ENCODE measurements around the gene TEX26. TPM values are rescaled to one million over a fixed set of nuclear protein-coding genes. Genes with fewer than 3 reads are reported as not detected.

TEX26 gene
- total and polyA plus RNA-seq, 10 of the 15 experiments (the other 5 are each of a cell fraction or from before 2014, with no cell fraction given): not detected

GRCh38 chr13:31010296-31010695 lies 77.8 kb downstream of the TEX26 start:
- Histone ChIP-seq H3K9me3 (replicated peaks; ENCODE audit: control insufficient read depth, insufficient read depth, low read length) (no peaks in the 10 kb centered on the region), H3K4me3 (no peak overlapping the region), H3K79me2 (ENCODE audit: control insufficient read depth, insufficient read depth, low read length) (no peaks in the 10 kb centered on the region), H4K20me1 (ENCODE audit: control insufficient read depth, insufficient read depth) (no peaks in the 10 kb centered on the region), H3K36me3 (ENCODE audit: control insufficient read depth in 2 of 2, insufficient read depth in 2 of 2, low read length in 1 of 2) (no peaks in the 10 kb centered on the region), H3K4me1 (ENCODE audit: control insufficient read depth, insufficient read depth, low read length) (peaks cover 14% of the 10 kb centered on the region), H3K4me2 (ENCODE audit: control insufficient read depth, insufficient read depth) (no peak overlapping the region), H3K27me3 (replicated peaks in 1 of 2; ENCODE audit: control insufficient read depth in 2 of 2, insufficient read depth in 2 of 2, low read length in 1 of 2) (no peaks in the 10 kb centered on the region), H3K27ac (ENCODE audit: control insufficient read depth, insufficient read depth) (no peak overlapping the region), H2AFZ (ENCODE audit: control insufficient read depth, low read depth, low read length) (no peak overlapping the region), H3K9ac (ENCODE audit: control insufficient read depth, insufficient read depth, low read length) (no peak overlapping the region)
- ChIA-PET CTCF (interaction anchor here (2.6 to 5.1 kb wide), 2 partner anchors 31 to 34 kb away, joined by 11 to 16 read pairs; no protein-coding TSS in a partner anchor), POLR2A (interaction anchor here (1.0 kb wide), 1 partner anchor 34 kb away, joined by 3 read pairs; no protein-coding TSS in a partner anchor), SMC1A (ENCODE audit: uncharacterized antibody, unreplicated experiment) (interaction anchor here (0.7 kb wide), 1 partner anchor 41 kb away, joined by 3 read pairs; no protein-coding TSS in a partner anchor), RAD21 (ENCODE audit: unreplicated experiment) (no interaction called here)
- no TSS peak for BruUV-seq (replicated peaks)
- intact Hi-C loops (cut with micrococcal nuclease; ENCODE audit: unreplicated experiment): loop anchor here (2.0 kb wide), 1 partner anchor 29 kb away; no protein-coding TSS in a partner anchor
- in situ Hi-C loops (cut with MboI): no loop called here
- 100% methylated on average over 2 of the region's 2 CpGs for WGBS (ENCODE audit: insufficient coverage, insufficient replicate concordance, low lambda C conversion rate, missing lambda C conversion rate)
- DNase-seq (ENCODE audit: low read depth, low spot score): no peak
- FAIRE-seq: no peak
- ATAC-seq: no peak
- TF ChIP-seq SUZ12 (IDR thresholded peaks at IDR 0.05; ENCODE audit: unreplicated experiment) (no peak), RELA (IDR thresholded peaks at IDR 0.05; ENCODE audit: borderline replicate concordance, partially characterized antibody) (no peak), PAX5 (IDR thresholded peaks at IDR 0.05; ENCODE audit: borderline replicate concordance, low read depth, low read length) (no peak), CBX5 (IDR thresholded peaks at IDR 0.05; ENCODE audit: low read depth) (no peak), IRF5 (IDR thresholded peaks at IDR 0.05; ENCODE audit: borderline replicate concordance) (no peak), ATF3 (IDR thresholded peaks at IDR 0.05; ENCODE audit: borderline replicate concordance, extremely low read depth, low read depth, low read length) (no peak), NFIC (IDR thresholded peaks at IDR 0.05; ENCODE audit: low read depth, low read length) (no peak), CBFB (IDR thresholded peaks at IDR 0.05; ENCODE audit: low read depth) (no peak), USF2 (IDR thresholded peaks at IDR 0.05; ENCODE audit: borderline replicate concordance, low read depth, low read length) (no peak), SMAD5 (IDR thresholded peaks at IDR 0.05; ENCODE audit: low read depth) (no peak), TAF1 (IDR thresholded peaks at IDR 0.05; ENCODE audit: borderline replicate concordance, low read depth, low read length) (no peak)
- TF ChIP-seq, protein P1, sequence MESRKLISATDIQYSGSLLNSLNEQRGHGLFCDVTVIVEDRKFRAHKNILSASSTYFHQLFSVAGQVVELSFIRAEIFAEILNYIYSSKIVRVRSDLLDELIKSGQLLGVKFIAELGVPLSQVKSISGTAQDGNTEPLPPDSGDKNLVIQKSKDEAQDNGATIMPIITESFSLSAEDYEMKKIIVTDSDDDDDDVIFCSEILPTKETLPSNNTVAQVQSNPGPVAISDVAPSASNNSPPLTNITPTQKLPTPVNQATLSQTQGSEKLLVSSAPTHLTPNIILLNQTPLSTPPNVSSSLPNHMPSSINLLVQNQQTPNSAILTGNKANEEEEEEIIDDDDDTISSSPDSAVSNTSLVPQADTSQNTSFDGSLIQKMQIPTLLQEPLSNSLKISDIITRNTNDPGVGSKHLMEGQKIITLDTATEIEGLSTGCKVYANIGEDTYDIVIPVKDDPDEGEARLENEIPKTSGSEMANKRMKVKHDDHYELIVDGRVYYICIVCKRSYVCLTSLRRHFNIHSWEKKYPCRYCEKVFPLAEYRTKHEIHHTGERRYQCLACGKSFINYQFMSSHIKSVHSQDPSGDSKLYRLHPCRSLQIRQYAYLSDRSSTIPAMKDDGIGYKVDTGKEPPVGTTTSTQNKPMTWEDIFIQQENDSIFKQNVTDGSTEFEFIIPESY (IDR thresholded peaks at IDR 0.05): no peak
- TF ChIP-seq, protein P2, sequence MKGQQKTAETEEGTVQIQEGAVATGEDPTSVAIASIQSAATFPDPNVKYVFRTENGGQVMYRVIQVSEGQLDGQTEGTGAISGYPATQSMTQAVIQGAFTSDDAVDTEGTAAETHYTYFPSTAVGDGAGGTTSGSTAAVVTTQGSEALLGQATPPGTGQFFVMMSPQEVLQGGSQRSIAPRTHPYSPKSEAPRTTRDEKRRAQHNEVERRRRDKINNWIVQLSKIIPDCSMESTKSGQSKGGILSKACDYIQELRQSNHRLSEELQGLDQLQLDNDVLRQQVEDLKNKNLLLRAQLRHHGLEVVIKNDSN (IDR thresholded peaks at IDR 0.05; ENCODE audit: borderline replicate concordance, extremely low read length, insufficient read depth, low read depth, low read length): no peak
- TF ChIP-seq, protein P3, sequence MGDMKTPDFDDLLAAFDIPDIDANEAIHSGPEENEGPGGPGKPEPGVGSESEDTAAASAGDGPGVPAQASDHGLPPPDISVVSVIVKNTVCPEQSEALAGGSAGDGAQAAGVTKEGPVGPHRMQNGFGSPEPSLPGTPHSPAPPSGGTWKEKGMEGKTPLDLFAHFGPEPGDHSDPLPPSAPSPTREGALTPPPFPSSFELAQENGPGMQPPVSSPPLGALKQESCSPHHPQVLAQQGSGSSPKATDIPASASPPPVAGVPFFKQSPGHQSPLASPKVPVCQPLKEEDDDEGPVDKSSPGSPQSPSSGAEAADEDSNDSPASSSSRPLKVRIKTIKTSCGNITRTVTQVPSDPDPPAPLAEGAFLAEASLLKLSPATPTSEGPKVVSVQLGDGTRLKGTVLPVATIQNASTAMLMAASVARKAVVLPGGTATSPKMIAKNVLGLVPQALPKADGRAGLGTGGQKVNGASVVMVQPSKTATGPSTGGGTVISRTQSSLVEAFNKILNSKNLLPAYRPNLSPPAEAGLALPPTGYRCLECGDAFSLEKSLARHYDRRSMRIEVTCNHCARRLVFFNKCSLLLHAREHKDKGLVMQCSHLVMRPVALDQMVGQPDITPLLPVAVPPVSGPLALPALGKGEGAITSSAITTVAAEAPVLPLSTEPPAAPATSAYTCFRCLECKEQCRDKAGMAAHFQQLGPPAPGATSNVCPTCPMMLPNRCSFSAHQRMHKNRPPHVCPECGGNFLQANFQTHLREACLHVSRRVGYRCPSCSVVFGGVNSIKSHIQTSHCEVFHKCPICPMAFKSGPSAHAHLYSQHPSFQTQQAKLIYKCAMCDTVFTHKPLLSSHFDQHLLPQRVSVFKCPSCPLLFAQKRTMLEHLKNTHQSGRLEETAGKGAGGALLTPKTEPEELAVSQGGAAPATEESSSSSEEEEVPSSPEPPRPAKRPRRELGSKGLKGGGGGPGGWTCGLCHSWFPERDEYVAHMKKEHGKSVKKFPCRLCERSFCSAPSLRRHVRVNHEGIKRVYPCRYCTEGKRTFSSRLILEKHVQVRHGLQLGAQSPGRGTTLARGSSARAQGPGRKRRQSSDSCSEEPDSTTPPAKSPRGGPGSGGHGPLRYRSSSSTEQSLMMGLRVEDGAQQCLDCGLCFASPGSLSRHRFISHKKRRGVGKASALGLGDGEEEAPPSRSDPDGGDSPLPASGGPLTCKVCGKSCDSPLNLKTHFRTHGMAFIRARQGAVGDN (IDR thresholded peaks at IDR 0.05): no peak

Data from GM12878 (cell line).